Measurements from ENCODE around the gene RPA1. TPM values are rescaled to one million over a fixed set of nuclear protein-coding genes. Genes with fewer than 3 reads are reported as not detected.
"Not testable (repeated sequence)": the region's sequence is repeated elsewhere in the genome, so short reads cannot be mapped to it uniquely, and the experiment has no call there.

RPA1 gene
- total RNA-seq, 1 donor from 2014 or later = 83.0 TPM

GRCh38 chr17:1870592-1870991 is 40.8 kb downstream of the RPA1 start:
- ATAC-seq (no peak), DNase-seq (ENCODE audit: low spot score) (no peak)
- intact Hi-C loops (cut with DNase I) = no loop called here

GRCh38 chr17:1871756-1872155 is 42.0 kb downstream of the RPA1 start:
- ATAC-seq = no peak
- intact Hi-C loops (cut with DNase I) = no loop called here
- DNase-seq (ENCODE audit: low spot score) = no peak

- ATAC-seq (no peak), DNase-seq (ENCODE audit: low spot score) (no peak)
- intact Hi-C loops (cut with DNase I) = no loop called here
Measured at GRCh38 chr17:1872254-1872653, 42.4 kb downstream of the RPA1 start.

- ATAC-seq = no peak
- no peak for DNase-seq (ENCODE audit: low spot score)
- intact Hi-C loops (cut with DNase I) = no loop called here
Measured at GRCh38 chr17:1872976-1873375, 43.2 kb downstream of the RPA1 start.

- no peak for DNase-seq (ENCODE audit: low spot score)
- intact Hi-C loops (cut with DNase I) = no loop called here
- no peak for ATAC-seq
Measured at GRCh38 chr17:1873418-1873817, 43.6 kb downstream of the RPA1 start.

- intact Hi-C loops (cut with DNase I) = no loop called here
- no peak for ATAC-seq
- DNase-seq (ENCODE audit: low spot score) = no peak
Measured at GRCh38 chr17:1875597-1875996, 45.8 kb downstream of the RPA1 start.

- DNase-seq (ENCODE audit: low spot score) (no peak), ATAC-seq (no peak)
- intact Hi-C loops (cut with DNase I) = no loop called here
Measured at GRCh38 chr17:1878419-1879121, 48.8 kb downstream of the RPA1 start.

- no peak for DNase-seq (ENCODE audit: low spot score)
- ATAC-seq = peak; percentile 88
- intact Hi-C loops (cut with DNase I) = no loop called here
Measured at GRCh38 chr17:1880851-1881630, 51.2 kb downstream of the RPA1 start.

- DNase-seq (ENCODE audit: low spot score) (no peak), ATAC-seq (no peak)
- intact Hi-C loops (cut with DNase I) = no loop called here
Measured at GRCh38 chr17:1882836-1883235, 53.0 kb downstream of the RPA1 start.

GRCh38 chr17:1883536-1883935 is 53.7 kb downstream of the RPA1 start:
- no peak for DNase-seq (ENCODE audit: low spot score)
- intact Hi-C loops (cut with DNase I) = no loop called here
- no peak for ATAC-seq

- intact Hi-C loops (cut with DNase I) = no loop called here
- DNase-seq (ENCODE audit: low spot score) (no peak), ATAC-seq (no peak)
Measured at GRCh38 chr17:1888741-1889140, 58.9 kb downstream of the RPA1 start.

- ATAC-seq = no peak
- intact Hi-C loops (cut with DNase I) = no loop called here
- peak; percentile 26 for DNase-seq (ENCODE audit: low spot score)
Measured at GRCh38 chr17:1890758-1891450, 61.1 kb downstream of the RPA1 start.

GRCh38 chr17:1894753-1895339 is 65.0 kb downstream of the RPA1 start:
- intact Hi-C loops (cut with DNase I) = no loop called here
- peak; percentile 23 for DNase-seq (ENCODE audit: low spot score)
- ATAC-seq = no peak

- ATAC-seq; intact Hi-C loops (cut with DNase I); DNase-seq (ENCODE audit: low spot score): not testable (repeated sequence)
Measured at GRCh38 chr17:1895479-1895878, 65.7 kb downstream of the RPA1 start.

GRCh38 chr17:1896243-1897104 is 66.7 kb downstream of the RPA1 start:
- intact Hi-C loops (cut with DNase I) = no loop called here
- ATAC-seq (no peak), DNase-seq (ENCODE audit: low spot score) (no peak)

GRCh38 chr17:1897105-1897656 is 67.4 kb downstream of the RPA1 start:
- DNase-seq (ENCODE audit: low spot score) (no peak), ATAC-seq (no peak)
- intact Hi-C loops (cut with DNase I) = no loop called here

GRCh38 chr17:1898332-1898731 is 68.5 kb downstream of the RPA1 start:
- DNase-seq (ENCODE audit: low spot score) = no peak
- intact Hi-C loops (cut with DNase I) = no loop called here
- no peak for ATAC-seq

GRCh38 chr17:1898872-1899271 is 69.1 kb downstream of the RPA1 start:
- ATAC-seq = no peak
- intact Hi-C loops (cut with DNase I) = no loop called here
- no peak for DNase-seq (ENCODE audit: low spot score)

All from sciatic nerve (tissue), 2 donors.